HG03135 (cell line): ENCODE data around the gene SECTM1.
"Not testable (repeated sequence)": the region's sequence is repeated elsewhere in the genome, so short reads cannot be mapped to it uniquely, and the experiment has no call there.

Experiments
- ATAC-seq: cut with Tn5 transposase; IDR thresholded peaks from one replicate; pipeline ENCODE4 v1.9.1; 2021; ENCODE audit warnings: mild to moderate bottlenecking, moderate library complexity; ENCODE audit not compliant: unreplicated experiment

SECTM1 gene

DNA sequence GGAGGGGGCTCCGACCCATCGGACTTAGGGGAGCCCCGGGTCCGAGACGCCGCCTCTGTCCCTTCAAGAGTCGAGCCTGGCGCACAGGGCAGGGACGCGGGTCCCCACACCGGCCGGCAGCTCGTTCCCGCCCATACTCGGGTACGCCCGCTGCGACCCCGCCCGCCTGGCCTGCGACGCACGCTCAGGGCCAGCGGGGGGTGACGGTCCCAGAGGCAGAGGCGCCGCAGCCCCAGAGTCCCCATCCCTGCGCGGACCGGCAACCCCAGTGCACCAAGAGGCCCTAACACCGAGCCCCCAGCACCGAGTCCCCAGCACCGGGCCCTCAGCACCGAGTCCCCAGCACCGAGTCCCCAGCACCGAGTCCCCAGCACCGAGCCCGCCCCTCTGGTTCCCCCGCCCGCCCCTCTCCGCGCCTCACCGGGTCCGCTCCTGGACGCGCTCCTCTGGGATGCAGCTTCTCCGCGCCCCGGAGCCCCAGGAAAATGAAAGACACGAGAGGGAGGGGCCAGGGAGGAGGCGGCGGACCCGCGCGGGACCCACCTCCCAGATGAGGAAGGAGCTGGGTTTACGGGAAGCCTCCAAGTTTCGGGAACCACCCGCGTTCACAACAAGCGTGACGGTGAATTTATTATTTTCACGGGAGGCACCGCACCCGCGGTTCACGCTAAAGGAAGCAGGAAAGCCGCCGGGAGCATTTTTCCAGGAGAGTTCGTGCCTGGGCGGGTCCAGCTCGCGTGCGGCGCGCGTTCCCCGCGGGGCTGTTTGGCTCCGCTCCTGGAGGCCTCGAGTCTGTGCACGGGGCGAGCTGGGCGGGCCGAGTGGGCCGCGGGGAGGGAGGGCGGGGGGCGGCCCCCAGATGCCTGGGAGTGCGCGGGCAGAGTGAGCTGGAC, at the start of gene SECTM1:
Gene SECTM1 (minus strand): TSS at position 488 of the 893 bp plus-strand sequence. CDS start 6,526 bp downstream, outside the sequence.
- ATAC-seq = no peak

GRCh38 chr17:82382933-82383255, 49.3 kb upstream of the SECTM1 start:
- ATAC-seq = no peak

GRCh38 chr17:82382220-82382932, 48.8 kb upstream of the SECTM1 start:
- not testable (repeated sequence) for ATAC-seq

DNA sequence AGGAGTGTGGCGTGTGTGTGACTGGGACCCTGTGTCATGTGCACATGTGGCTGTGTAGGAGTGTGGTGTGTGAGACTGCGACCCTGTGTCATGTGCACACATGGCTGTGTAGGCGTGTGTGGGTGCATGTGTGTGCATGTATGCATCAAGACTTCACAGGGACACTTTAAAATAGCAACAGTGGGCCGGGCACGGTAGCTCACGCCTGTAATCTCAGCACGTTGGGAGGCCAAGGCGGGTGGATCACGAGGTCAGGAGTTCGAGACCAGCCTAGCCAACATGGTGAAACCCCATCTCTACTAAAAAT, 48.1 kb upstream of the SECTM1 start:
- not testable (repeated sequence) for ATAC-seq

DNA sequence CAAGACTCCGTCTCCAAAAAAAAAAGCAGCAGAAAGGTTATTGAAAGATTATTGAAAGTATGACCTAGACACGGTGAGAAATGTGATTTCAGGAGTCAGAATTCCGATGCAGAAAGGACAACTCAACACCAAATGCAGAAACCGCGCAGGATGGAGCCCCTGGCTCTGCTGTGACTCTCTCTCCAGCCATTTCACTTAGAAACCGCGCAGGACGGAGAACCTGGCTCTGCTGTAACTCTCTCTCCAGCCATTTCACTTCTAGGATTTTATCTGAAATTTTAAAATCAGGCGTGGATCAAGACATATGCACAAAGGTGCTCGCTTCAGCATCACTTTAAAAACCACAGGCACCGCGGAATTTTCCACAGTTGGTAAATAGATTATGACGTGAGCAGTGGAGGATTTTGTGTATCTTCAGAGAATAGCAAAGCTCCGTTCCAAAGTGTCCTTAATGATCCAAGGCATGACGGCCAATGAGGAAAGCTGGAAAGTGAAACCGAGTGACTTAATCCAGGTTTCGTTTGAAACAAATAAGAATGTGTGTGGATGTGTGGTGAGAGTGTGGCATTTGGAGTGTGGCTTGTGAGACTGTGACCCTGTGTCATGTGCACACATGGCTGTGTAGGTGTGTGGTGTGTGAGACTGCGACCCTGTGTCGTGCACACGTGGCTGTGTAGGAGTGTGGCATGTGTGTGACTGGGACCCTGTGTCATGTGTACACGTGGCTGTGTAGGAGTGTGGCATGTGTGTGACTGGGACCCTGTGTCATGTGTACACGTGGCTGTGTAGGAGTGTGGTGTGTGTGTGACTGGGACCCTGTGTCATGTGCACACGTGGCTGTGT, 47.5 kb upstream of the SECTM1 start:
- ATAC-seq = no peak

DNA sequence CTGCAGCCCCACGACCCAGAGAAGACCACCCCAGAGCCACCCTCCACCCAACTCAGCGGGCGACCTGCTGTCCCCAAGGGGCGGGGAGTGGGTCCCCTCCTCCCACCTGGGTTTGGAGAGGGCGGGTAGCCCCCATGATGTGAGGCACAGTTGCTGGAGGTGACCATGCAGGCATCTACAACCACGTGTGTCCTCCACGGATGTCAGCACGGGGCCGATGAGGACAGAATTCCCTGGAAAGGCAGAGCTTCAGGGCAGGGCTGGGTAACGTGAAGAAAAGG, 45.1 kb upstream of the SECTM1 start:
- no peak for ATAC-seq

DNA sequence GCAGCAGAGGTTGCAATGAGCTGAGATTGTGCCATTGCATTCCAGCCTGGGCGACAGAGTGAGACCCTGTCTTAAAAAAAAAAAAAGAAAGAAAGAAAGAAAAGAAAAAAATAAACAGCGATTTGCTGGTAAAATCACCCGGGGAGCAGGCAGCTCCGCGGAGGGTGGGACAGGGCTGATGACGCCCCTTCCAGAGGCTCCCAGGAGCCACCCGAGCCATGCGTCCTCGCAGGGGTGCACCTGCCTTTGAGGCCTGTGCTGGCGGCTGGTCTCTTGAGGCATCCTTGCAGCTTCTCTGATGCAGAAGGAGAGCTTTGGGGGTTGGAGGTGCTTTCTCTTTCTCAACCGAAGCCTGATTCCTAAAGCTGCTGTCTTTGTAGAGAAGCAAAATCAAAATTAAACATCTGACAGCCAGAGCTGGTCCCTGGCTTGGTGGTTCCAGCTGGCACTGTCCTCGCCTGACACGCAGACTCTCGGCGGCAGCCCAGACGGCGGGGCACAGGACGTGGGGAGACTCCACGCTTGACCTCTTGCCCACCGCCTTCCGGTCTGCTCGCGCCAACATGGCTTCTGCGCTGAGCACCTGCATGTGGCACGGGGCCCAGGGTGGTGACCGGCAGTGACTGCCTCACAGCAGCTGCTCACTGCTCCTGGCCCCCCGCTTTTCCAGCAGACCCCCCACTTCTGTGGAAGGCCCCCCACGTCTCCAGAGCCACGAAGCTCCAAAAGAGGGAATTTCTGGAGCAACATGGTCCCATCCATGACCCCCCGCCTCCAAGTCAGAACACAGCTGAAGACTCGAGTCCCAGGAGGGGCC, 44.6 kb upstream of the SECTM1 start:
- ATAC-seq = no peak

- not testable (repeated sequence) for ATAC-seq
Measured at GRCh38 chr17:82377294-82377693, 43.7 kb upstream of the SECTM1 start.

- no peak for ATAC-seq
Measured at GRCh38 chr17:82376042-82376730, 42.6 kb upstream of the SECTM1 start.

DNA sequence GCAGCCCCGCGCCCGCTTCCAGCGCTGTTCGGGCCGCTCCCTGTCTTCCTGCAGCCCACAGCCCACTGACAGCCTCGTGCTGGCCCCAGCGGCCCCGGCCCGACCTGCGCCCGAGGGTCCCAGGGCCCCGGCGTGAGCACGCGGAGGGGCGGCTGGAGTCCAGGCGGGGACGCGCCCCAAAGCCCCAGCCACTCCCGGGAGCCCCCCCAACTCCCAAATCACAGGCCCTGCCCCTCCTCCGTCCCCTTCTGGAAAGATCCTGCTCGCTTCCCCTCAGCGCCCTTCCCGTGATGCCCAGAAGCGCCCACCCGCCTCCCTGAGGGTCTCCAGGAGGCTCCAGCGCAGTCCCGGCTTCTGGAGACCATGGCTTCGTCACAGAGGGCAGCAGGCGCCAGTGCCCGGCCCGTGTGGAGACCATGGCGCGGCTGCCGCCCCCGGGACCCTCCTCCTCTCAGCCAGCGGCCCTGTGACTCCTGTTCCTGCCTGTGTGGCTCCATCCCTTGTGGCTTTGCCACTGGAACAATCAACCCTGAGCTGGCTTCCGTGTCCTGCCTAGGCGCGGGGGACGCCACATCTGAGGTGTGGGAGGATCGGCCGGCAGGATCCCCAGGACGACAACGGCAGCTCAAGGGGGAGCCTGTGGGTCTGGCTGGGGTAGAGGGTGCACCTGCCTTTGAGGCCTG, 41.9 kb upstream of the SECTM1 start:
- ATAC-seq = no peak

DNA sequence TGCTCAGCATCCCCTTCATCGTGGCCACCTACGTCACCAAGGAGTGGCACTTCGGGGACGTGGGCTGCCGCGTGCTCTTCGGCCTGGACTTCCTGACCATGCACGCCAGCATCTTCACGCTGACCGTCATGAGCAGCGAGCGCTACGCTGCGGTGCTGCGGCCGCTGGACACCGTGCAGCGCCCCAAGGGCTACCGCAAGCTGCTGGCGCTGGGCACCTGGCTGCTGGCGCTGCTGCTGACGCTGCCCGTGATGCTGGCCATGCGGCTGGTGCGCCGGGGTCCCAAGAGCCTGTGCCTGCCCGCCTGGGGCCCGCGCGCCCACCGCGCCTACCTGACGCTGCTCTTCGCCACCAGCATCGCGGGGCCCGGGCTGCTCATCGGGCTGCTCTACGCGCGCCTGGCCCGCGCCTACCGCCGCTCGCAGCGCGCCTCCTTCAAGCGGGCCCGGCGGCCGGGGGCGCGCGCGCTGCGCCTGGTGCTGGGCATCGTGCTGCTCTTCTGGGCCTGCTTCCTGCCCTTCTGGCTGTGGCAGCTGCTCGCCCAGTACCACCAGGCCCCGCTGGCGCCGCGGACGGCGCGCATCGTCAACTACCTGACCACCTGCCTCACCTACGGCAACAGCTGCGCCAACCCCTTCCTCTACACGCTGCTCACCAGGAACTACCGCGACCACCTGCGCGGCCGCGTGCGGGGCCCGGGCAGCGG, 41.2 kb upstream of the SECTM1 start:
- ATAC-seq = no peak

DNA sequence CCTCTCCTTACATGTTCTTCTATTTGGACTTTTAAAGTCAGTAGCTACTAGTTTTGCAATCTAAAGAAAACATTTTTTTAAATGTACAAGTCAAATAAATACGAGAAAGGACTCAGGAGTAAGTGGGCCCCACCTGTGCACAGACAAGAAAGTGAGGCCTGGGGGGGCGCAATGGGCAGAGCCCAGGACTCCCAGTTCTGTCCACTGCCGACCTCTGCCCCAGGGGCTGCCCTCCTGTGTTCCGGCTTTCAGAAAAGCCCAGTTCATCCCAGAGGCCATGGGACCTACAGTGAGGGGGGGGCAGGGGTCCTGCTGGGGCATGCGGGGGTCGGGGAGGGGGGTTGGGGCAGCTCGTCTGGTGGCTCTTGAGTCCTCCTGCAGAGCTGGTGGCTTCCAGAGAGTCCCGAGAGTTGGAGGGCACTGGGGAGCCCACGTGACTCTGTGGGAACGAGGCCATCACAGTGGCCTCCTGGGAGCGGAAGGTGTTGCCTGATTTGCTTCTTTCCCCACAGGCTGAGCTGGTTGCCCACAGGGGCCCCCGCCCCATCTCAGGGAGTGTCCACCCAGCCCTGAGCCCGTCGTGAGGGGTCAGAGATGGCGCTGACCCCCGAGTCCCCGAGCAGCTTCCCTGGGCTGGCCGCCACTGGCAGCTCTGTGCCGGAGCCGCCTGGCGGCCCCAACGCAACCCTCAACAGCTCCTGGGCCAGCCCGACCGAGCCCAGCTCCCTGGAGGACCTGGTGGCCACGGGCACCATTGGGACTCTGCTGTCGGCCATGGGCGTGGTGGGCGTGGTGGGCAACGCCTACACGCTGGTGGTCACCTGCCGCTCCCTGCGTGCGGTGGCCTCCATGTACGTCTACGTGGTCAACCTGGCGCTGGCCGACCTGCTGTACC, 40.4 kb upstream of the SECTM1 start:
- no peak for ATAC-seq

DNA sequence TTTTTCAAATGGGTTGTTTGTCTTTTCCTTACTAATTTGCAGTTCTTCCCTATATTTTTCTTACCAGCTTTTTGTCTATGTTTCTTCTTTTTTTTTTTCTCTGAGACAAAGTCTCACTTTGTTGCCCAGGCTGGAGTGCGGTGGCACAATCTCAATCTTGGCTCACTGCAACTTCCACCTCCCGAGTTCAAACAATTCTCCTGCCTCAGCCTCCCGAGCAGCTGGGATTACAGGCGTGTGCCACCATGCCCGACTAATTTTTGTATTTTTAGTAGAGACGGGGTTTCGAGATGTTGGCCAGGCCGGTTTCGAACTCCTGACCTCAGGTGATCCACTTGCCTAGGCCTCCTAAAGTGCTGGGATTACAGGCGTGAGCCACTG, 39.5 kb upstream of the SECTM1 start:
- ATAC-seq = not testable (repeated sequence)

- no peak for ATAC-seq
Measured at GRCh38 chr17:82372249-82373071, 38.9 kb upstream of the SECTM1 start.

DNA sequence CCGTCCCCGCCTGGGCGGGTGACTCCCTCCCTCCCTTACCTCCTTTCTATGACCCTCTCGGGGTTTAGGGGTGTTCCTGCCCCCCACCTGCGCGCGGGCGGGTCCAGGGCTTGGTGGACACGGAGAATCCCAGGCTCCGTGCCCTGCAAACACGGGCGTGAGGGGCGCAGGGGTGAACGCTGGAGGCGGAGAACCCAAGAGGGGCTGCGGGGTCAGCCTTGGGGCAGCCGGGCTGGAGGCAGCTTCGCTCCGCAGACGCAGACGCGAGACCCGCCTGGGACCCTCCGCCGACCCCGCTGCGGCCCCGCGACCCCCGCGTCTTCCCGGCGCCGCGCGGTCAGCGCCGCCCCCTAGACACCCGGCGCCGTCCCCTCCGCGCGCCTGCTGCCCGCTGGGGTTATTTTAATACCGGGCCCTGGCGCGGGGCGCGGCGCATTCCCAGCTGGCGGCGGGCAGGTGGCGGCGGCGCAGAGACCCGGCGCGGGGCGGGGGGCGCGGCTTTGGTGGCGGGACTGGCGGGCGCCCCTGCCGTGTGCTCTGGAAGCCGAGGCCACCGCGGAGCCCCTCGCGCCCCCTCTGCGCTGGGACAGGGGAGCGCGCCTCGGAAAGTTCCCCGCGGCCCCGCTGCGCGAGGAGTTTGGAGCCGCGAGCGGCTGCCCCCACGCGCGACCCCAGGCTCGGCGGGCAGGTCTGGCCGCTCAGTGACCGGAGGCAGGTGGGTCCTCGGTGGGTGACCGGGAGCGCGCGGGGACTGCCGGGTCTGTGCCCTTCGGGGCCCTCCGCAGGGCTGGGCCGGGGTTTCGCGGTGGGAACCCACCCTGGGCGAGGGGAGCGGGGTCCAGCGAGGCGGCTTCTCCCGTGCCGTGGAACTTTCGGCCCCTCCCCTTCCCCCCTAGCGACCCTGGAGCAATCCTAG, 38.0 kb upstream of the SECTM1 start, which contains the start of gene UTS2R:
Gene UTS2R (plus strand): TSS at position 433 of the 916 bp plus-strand sequence. CDS start 2,560 bp downstream, outside the sequence.
- no peak for ATAC-seq
